ENCODE results near the gene ZNF485. TPM values are rescaled to one million over a fixed set of nuclear protein-coding genes. Genes with fewer than 3 reads are reported as not detected.
"Not testable (repeated sequence)": the region's sequence is repeated elsewhere in the genome, so short reads cannot be mapped to it uniquely, and the experiment has no call there.

ZNF485 gene
- total RNA-seq (2014; rRNA removed; shearing (Covaris generic); ENCODE audit: low replicate concordance), result 3.6 and 4.9 TPM in 2 replicates

DNA sequence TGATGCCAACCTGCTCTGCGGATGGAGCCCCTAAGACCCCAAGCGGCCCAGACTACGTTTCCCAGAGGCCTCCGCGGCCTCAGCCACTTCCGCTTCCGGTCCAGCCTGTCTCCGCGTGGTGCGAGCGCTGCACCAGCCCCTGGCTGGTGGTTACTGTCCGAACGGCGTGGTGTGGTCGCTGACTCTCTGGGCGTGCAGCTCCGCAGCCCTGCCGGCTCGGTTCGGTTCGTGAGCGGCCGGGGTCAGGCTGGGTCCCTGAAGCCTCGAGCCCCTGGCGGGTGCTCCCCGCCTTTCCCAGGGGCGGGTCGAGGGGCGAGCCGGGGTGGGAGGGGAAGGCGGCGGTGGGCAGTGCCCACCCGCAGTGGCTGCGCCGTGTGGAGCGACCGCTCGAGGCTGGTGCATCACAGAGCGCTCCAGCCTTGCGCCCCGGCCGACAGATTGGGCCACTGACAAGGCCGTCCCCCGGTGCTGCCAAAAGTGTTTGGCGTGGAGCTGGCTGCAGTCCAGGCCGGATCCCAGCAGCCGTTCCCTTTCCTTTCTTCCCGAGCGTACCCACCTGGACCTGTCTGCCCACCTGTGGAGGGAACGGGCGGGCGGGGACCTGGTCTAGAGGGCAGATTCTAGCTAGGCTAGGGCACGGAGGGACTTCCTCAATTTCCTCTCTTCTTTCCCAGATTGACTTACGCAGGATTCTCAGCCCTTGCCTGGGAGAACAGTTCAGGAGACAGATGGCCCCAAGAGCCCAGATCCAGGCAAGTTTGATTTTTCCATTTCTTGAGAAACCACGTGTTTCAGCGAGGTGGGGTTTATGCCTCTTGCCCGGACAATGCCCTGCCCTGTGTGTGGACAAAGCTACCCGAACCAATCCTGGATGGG is at the start of gene ZNF485:
Gene ZNF485 (plus strand): TSS at position 116 of the 876 bp plus-strand sequence. CDS start 613 bp downstream, at position 729.
- DNase-seq (ENCODE audit: low read depth), result peak; percentile 48
- in situ Hi-C loops (cut with HindIII; ENCODE audit: low pct_unique_long_range_greater_than_20kb, low sequenced_read_pairs), result no loop called here

DNA sequence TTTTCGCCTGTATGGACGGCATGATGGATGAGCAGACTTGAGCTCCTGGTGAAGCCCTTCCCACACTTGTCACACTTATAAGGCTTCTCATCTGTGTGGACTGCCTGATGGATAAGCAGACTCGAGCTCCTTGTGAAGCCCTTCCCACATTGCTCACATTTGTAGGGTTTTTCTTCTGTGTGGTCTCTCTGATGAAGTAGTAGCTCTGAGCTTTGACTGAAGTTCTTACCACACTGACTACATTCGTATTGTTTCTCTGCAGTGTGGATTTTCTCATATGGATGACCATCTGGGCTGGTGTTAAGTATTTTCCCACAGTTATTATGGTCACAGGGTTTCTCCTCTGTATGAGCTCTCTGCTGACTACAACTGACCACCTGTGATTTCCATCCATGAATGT is 49.0 kb upstream of the ZNF485 start:
- no peak for DNase-seq (ENCODE audit: low read depth)
- in situ Hi-C loops (cut with HindIII; ENCODE audit: low pct_unique_long_range_greater_than_20kb, low sequenced_read_pairs), result no loop called here

DNA sequence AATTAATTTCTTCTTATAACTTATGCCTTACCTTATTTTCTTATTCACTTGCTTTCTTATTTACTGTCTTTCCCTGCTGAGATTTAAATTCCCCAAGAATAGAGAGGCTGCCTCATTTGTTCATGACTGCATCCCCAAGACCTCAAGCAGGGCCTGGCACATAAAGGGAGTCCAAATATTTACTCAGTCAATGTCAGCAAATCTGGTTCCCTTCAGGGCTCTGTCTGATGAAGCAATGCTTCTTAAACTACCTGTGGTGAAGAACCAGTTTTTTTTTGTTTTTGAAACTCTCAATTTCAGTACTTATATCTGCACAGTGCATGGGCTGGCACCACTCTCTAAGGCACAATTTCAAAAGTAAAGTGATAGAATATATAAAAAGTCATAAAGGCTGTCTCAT is 36.6 kb upstream of the ZNF485 start:
- no peak for DNase-seq (ENCODE audit: low read depth)
- in situ Hi-C loops (cut with HindIII; ENCODE audit: low pct_unique_long_range_greater_than_20kb, low sequenced_read_pairs), result no loop called here

DNA sequence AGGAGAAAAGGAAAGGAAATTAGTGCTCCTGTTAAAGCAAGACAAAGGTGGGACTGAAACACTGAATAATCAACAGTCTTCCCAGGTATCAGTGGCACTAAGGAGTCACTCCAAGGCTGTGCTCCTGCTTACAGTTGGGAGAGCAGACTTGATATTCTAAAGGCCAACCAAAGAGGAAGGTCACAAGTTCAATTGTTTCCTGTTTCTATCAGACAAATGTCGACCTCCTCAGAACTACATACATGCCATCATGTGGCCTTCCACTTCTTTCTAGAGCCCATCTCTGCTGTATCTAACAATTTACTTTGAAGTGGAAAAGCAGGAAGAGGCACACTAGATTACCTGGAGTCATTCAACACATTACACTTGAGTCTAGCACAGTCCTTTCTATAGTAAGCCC is 35.3 kb upstream of the ZNF485 start:
- in situ Hi-C loops (cut with HindIII; ENCODE audit: low pct_unique_long_range_greater_than_20kb, low sequenced_read_pairs), result no loop called here
- DNase-seq (ENCODE audit: low read depth), result no peak

DNA sequence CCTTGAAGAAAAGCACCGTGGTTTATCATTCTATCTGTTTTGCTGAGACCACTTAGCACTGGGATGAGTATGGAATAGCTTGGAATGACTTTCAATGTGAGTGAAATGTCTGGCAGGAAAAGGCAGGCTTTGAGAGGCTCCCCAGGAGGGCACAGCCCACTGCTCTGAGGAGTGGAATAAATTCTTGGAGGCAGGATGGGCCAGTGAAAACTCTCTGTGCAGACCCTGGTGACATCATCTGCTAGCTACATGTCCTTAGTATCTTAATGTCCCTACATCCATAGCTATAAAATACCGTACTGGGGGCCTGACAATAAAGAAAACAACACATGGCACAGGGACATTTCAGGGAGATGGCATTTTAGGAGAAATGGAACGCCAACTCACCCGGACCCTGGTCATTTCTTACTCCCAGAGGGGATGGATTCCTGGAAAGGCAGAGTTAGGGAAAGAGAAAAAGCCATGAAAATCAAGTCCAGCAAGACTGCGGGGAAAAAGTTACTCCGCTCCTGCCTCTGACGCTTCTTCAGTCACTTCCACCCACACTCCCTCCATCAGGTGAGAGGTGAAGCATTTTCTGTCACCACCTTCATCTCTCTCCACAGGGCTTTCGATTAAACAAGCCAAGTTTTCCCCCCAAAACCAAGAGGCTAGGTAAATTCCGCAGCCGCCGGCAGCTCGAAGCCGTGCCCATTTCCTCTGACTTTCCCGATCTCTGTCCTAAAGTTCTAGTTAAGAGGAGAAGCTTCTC is 32.8 kb upstream of the ZNF485 start:
- in situ Hi-C loops (cut with HindIII; ENCODE audit: low pct_unique_long_range_greater_than_20kb, low sequenced_read_pairs), result no loop called here
- DNase-seq (ENCODE audit: low read depth), result peak; percentile 4

DNA sequence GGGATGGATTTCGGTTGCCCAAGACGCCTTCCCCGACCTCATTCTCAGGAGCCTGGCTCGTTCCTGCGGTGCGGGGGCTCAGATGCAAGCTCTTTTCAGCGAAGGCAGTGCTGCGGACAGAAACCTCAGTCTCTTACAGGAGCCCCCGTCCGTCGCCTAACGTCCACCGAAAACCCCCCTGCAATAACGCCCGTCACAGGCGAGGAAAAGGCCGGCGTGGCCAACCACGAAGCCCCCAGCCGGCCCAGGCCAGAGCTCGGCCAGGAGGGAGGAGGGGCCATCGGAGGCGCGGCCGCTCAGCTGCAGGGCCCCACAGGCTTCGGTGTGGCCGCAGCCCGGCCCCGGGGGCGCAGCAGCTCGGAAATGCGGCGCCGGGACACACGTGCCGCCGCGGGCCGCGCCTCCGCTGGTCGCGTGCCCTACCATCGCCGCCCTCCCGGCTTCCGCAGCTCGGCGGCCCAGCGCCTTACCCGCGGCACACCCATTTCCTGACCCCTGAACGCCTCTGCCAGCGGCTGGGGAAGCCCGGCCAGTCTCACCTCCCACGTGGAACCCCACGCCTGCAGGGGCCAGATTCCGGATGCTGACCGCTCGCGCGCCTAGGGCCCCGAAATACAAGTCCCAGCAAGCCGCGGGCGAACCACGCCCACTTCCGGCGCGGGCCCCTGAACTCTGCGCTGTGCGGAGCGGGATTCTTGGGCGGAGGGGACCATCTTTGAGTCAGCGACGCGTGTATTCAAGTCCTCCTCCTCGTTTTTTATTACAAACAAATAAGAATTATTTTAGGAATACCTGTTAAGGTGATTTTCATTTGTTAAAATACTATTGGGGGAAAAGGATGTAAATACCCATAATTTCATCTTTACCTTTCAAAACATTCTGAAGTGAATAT is 32.0 kb upstream of the ZNF485 start, which contains the start of gene ZNF239:
Gene ZNF239 (minus strand): TSS at position 616 of the 892 bp plus-strand sequence. CDS start 16,537 bp downstream, outside the sequence.
- in situ Hi-C loops (cut with HindIII; ENCODE audit: low pct_unique_long_range_greater_than_20kb, low sequenced_read_pairs), result no loop called here

DNA sequence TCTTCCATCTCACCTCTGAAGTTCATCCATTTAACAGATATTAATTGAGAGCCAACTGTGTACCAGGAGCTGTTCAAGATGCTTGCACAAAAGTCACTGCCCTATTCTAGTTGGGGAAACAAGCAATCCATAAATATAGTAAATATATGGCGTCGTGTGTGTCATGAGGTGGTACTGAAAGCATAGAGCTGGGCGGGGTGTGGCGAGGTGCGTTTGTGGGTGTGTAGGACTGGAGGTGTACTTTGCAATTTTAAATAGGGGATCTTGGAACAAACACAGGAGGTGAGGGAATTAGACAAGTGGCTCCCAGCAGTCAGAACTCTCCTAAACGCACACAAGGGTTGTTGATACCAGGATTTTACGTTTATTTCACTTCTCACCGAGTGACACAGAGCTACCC is 31.3 kb upstream of the ZNF485 start:
- no peak for DNase-seq (ENCODE audit: low read depth)
- in situ Hi-C loops (cut with HindIII; ENCODE audit: low pct_unique_long_range_greater_than_20kb, low sequenced_read_pairs), result no loop called here

More for the DNA sequence above, 32.0 kb upstream of the ZNF485 start, which contains the start of gene ZNF239:
- DNase-seq (ENCODE audit: low read depth), result peak; percentile 86

DNA sequence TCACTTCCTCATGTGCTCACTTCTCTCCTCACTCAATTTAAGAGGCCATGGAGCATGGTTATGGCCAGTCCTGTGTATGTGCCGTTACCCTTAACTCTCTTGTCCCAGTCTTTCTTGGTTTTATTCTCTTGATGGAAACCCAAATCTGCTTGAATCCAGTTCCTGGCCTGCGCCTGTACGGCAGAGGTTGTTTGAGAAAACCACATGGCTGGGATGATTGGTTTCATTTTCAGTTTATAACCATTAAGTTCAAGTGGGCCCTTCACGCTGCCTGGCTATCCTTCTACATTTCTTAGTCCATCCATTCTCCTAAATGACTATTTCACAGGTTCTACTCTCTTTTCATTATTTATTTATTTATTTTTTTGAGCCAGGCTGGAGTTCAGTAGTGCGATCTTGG is 30.2 kb upstream of the ZNF485 start:
- no peak for DNase-seq (ENCODE audit: low read depth)
- in situ Hi-C loops (cut with HindIII; ENCODE audit: low pct_unique_long_range_greater_than_20kb, low sequenced_read_pairs), result no loop called here

DNA sequence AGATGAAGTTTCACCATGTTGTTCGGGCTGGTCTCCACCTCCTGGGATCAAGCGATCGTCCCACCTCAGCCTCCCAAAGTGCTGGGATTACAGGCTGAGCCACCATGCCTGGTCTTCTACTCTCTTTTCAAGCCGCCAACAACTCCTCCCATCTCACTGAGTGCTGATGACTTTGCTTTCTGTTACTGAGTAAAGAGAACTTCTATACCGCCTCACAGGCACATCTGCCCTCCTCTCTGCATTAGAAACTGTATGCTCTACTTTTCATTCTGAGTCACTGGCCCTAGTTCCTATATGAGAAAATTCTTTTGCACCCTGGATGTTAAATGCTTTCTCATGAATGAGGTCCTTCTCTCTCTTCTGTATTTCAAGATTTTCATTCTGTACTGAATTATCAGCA is 29.7 kb upstream of the ZNF485 start:
- DNase-seq (ENCODE audit: low read depth), result no peak
- in situ Hi-C loops (cut with HindIII; ENCODE audit: low pct_unique_long_range_greater_than_20kb, low sequenced_read_pairs), result no loop called here

DNA sequence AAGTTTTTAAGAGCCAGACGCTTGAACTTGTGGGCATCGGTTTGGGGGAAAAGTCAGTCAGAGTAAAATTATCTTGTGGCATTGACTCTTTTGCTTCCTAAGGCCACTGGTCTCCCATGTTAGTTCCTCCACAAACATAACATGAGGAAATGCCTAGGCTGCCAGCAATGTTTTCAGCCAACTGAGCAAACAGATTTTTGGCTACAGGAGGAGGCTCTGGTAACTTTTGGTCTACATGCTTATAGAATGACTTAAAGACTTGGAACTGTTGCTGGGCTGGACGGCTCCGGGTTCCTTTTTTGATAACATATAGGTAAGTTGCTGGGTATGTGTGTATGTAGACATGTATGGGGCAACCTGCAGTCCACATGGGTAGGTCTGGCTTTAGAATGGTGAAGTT is 22.2 kb upstream of the ZNF485 start:
- in situ Hi-C loops (cut with HindIII; ENCODE audit: low pct_unique_long_range_greater_than_20kb, low sequenced_read_pairs), result no loop called here
- DNase-seq (ENCODE audit: low read depth), result no peak

DNA sequence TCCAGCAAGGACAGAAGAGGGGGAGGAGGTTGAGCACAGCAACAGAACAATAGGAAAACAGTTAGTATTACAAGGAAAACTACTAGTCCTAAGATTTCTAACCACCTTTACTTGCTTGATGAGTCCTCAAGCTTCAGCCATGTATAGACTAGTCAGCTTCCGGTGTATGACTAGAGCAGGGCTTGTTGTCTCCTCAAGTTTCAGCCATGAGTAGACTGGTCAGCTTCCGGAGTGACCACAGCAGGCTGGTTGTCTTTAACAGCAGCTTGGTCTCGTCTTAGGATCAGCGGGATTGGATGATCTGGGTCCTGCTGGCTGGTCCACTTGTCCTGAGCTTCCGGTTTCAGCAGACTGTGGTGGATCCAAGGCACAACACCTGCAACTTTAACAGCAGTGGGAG is 21.2 kb upstream of the ZNF485 start:
- in situ Hi-C loops (cut with HindIII; ENCODE audit: low pct_unique_long_range_greater_than_20kb, low sequenced_read_pairs), result no loop called here
- DNase-seq (ENCODE audit: low read depth), result no peak

DNA sequence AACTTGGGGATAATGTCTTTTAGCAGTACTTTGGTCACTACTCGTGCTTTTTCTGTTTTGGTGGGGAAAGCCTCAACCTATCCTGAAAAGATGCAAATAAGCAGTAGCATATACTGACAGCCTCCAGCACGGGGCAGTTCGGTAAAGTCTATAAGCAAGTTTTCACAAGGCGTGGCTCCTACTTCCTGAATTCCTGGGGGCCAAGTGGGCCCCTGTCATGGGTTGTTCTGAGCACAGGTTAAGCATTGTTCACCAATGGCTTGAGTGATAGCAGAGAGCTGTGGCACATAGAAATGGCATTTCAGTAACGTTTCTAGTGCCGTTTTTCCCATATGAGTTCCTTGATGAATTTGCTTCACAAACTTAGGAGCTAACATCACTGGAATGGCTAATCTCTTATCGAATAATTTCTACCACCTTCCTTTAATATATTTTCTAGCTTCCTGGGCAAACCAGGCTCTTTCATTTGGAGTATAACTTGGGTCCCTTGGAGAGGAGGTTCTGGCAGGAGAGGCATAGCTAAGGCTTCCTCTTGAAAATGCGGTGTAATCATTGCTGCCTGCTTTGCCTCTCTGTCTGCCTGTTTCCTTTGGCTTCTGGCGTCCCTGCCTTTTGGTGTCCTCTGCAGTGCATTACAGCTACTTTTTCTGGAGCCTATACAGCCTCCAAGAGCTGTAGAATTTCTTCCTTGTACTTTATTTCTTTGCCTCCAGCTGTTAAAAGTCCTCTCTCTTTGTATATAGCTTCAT is 20.1 kb upstream of the ZNF485 start:
- in situ Hi-C loops (cut with HindIII; ENCODE audit: low pct_unique_long_range_greater_than_20kb, low sequenced_read_pairs), result no loop called here
- no peak for DNase-seq (ENCODE audit: low read depth)

DNA sequence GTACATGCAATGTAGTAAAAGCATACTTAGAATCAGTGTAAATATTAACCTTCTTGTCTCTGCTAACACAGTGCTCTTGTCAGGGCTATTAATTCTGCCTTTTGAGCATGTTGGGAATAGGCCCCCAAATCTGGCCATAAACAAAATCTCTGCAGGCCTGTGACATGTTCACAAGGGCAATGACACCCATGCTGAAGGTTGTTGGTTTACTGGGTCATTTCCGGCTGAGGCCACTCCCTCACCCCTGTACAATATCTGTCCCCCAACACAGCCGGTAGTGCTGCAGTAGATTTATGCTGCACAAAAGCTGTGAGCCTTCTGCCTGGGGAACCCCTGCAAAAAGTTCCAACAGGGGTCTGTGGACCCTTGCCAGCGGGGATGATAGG is 19.5 kb upstream of the ZNF485 start:
- in situ Hi-C loops (cut with HindIII; ENCODE audit: low pct_unique_long_range_greater_than_20kb, low sequenced_read_pairs); DNase-seq (ENCODE audit: low read depth): not testable (repeated sequence)

DNA sequence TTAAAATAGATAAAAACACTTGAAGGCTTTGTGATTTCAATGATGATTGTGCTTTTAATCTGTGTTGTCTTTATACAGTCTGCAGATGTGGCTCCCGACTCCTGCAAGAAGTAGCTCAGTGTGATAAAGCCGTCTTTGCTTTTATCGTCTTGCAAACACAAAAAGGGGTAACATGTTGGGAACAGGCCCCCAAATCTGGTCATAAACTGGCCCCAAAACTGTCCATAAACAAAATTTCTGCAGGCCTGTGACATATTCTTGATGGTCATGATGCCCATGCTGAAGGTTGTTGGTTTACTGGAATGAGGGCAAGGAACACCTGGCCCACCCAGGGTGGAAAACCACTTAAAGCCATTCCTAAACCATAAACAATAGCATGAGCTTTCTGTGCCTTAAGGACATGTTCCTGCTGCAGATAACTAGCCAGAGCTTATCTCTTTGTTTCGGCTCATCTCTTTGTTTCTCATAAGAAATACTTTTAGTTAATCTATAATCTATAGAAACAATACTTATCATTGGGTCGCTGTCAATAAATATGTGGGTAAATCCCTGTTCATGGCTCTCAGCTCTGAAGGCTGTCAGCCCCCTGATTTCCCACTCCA is 14.8 kb upstream of the ZNF485 start:
- DNase-seq (ENCODE audit: low read depth), result no peak
- in situ Hi-C loops (cut with HindIII; ENCODE audit: low pct_unique_long_range_greater_than_20kb, low sequenced_read_pairs), result no loop called here

DNA sequence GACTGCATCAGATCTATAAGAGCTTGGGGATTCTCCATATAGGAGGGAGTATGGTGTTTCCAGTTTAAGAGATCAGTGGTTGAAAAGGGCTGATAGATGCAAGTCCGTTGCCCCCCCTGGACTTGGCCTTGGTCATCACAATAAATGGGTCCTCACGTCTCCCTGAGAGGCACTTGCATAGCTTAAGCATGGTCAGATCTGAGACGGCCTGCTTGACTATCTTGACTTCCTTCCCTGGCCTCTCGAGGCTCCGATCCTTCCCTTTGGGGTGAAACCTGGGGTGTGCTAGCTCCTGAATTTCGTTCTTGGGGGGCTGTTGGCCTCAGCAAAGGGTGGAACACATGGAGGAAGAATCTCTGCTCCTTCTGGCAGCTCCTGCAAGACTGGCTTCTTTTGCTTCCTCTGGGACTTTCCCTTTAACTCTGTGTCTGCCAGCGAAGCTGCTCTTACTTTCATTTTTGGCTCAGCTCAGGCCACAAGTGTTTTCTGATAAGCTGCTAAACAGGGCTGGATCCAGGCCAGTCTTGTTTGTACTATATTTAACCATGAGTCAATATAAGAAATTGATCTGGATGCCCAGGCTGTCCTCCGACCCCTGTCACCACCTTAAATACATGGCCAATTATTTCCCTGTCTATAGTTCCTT is 11.2 kb upstream of the ZNF485 start:
- in situ Hi-C loops (cut with HindIII; ENCODE audit: low pct_unique_long_range_greater_than_20kb, low sequenced_read_pairs), result no loop called here
- DNase-seq (ENCODE audit: low read depth), result no peak

DNA sequence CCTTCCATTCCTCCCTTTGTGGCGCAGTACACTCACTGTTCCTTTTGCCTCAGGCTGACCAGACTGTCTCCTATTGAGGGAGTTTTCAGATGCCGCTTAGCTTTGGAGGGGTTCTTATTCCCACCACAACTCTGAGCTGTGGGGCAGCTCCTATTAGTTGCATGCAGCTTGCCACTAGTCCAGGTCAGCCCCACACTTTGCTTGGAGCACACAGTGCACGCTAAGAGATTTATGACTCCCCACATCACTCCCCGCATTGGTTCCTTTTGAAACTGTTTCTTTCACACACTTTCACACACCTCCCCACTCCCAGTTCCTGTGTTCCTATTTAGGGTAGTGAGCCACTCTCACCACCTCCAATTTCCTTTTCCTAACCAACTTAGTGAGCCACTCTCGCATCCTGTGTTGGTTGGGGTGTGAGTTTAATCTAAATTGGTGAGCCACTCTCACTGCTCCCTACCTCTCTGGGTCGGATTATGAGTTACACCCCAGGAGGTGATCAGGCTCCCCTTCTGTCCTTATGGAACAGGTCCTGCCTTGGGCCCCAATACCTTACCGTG is 10.4 kb upstream of the ZNF485 start:
- in situ Hi-C loops (cut with HindIII; ENCODE audit: low pct_unique_long_range_greater_than_20kb, low sequenced_read_pairs), result no loop called here
- no peak for DNase-seq (ENCODE audit: low read depth)

DNA sequence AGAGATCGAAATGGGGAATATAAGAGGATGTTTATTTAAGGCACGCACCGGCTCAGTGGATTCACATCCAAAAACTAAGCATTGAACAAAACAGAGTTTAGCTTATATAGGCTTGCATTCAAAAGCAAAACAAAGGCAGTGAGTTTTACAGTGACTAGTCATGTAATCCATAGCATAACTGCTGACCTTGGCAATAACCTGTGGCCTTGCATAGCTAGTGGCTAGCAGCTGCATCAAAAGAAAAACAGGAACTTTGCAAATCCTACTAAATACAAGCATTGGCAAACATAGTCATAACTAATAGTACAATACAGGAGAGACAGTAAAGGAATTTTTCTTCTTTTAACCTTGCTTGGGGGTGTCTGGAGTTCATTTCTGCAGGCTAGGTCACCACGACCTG is 9.7 kb upstream of the ZNF485 start:
- DNase-seq (ENCODE audit: low read depth), result no peak
- in situ Hi-C loops (cut with HindIII; ENCODE audit: low pct_unique_long_range_greater_than_20kb, low sequenced_read_pairs), result no loop called here

Data from Caki2 (cell line).